ENCODE data around the gene ZG16B.

ZG16B gene

DNA sequence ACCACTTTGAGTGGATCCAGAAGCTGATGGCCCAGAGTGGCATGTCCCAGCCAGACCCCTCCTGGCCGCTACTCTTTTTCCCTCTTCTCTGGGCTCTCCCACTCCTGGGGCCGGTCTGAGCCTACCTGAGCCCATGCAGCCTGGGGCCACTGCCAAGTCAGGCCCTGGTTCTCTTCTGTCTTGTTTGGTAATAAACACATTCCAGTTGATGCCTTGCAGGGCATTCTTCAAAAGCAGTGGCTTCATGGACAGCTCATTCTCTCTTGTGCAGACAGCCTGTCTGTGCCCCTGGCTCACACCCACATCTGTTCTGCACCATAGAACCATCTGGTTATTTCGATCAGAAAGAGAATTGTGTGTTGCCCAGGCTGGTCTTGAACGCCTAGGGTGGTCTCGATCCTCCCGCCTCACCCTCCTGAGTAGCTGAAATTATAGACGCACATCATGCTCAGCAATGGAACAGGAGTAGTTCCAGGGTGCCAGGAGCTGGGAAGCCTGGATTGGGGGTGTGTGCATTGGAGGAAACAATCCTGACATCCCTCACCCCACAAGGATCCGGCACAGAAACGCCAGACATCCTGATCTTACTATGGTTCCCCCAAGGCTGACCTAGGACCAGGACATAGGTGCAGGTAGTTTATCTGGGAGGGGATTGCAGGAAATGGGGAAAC lies 8.5 kb upstream of the ZG16B start:
- Histone ChIP-seq H3K9me3 (ENCODE audit: control insufficient read depth, low read length) (no peaks in the 10 kb centered on the region), H3K4me1 (ENCODE audit: control insufficient read depth, insufficient read depth, low read length) (peaks cover 16% of the 10 kb centered on the region), H3K4me3 (ENCODE audit: low read length) (no peak overlapping the region), H3K36me3 (ENCODE audit: control insufficient read depth, insufficient read depth, low read length) (no peaks in the 10 kb centered on the region), H3K9ac (ENCODE audit: low read length) (no peak overlapping the region), H3K27me3 (ENCODE audit: control insufficient read depth, insufficient read depth, low read length) (no peaks in the 10 kb centered on the region)

- Histone ChIP-seq H3K4me1 (ENCODE audit: control insufficient read depth, insufficient read depth, low read length) (peaks cover 22% of the 10 kb centered on the region), H3K9ac (ENCODE audit: low read length) (no peak overlapping the region), H3K27me3 (ENCODE audit: control insufficient read depth, insufficient read depth, low read length) (no peaks in the 10 kb centered on the region)
These were observed 8.0 kb upstream of the ZG16B start for GRCh38 chr16:2822158-2822495.

GRCh38 chr16:2822496-2822895 lies 7.6 kb upstream of the ZG16B start:
- Histone ChIP-seq H3K4me3 (ENCODE audit: low read length) (no peak overlapping the region), H3K27me3 (ENCODE audit: control insufficient read depth, insufficient read depth, low read length) (no peaks in the 10 kb centered on the region), H3K9ac (ENCODE audit: low read length) (no peak overlapping the region), H3K36me3 (ENCODE audit: control insufficient read depth, insufficient read depth, low read length) (no peaks in the 10 kb centered on the region), H3K9me3 (ENCODE audit: control insufficient read depth, low read length) (no peaks in the 10 kb centered on the region), H3K4me1 (ENCODE audit: control insufficient read depth, insufficient read depth, low read length) (peaks cover 24% of the 10 kb centered on the region)

More at GRCh38 chr16:2822158-2822495, 8.0 kb upstream of the ZG16B start:
- Histone ChIP-seq H3K36me3 (ENCODE audit: control insufficient read depth, insufficient read depth, low read length) (no peaks in the 10 kb centered on the region), H3K4me3 (ENCODE audit: low read length) (no peak overlapping the region), H3K9me3 (ENCODE audit: control insufficient read depth, low read length) (no peaks in the 10 kb centered on the region)

- peaks cover 7% of the 10 kb centered on the region for H3K27me3 ChIP-seq (ENCODE audit: control insufficient read depth, insufficient read depth, low read length)
- peaks cover 33% of the 10 kb centered on the region for H3K4me1 ChIP-seq (ENCODE audit: control insufficient read depth, insufficient read depth, low read length)
- H3K36me3 ChIP-seq (ENCODE audit: control insufficient read depth, insufficient read depth, low read length), result no peaks in the 10 kb centered on the region
- H3K4me3 ChIP-seq (ENCODE audit: low read length), result no peak overlapping the region
- H3K9ac ChIP-seq (ENCODE audit: low read length), result no peak overlapping the region
- no peaks in the 10 kb centered on the region for H3K9me3 ChIP-seq (ENCODE audit: control insufficient read depth, low read length)
These were observed 5.5 kb upstream of the ZG16B start for GRCh38 chr16:2824626-2825025.

- peaks cover 7% of the 10 kb centered on the region for H3K27me3 ChIP-seq (ENCODE audit: control insufficient read depth, insufficient read depth, low read length)
- H3K9me3 ChIP-seq (ENCODE audit: control insufficient read depth, low read length), result no peaks in the 10 kb centered on the region
- no peak overlapping the region for H3K4me3 ChIP-seq (ENCODE audit: low read length)
- H3K36me3 ChIP-seq (ENCODE audit: control insufficient read depth, insufficient read depth, low read length), result no peaks in the 10 kb centered on the region
- no peak overlapping the region for H3K9ac ChIP-seq (ENCODE audit: low read length)
- peaks cover 38% of the 10 kb centered on the region for H3K4me1 ChIP-seq (ENCODE audit: control insufficient read depth, insufficient read depth, low read length)
These were observed 4.9 kb upstream of the ZG16B start for GRCh38 chr16:2825049-2825742.

DNA sequence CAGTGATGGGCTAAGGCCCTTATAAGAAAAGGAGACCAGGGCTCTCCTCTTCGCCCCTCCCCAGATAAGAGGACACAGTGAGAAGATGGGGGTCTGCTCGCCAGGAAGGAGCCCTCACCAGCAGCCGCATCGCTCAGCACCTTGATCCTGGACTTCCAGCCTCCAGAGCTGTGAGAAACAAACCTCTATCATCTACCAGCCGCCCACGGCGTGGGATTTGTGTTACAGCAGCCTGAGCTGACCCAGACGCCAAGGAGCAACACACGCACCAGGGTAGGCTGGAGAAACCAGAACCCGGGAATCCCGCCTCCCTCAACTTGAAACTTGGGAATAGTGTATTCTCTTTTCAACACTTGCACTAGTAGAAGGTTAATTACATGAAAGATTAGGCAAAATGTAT lies 4.2 kb upstream of the ZG16B start:
- Histone ChIP-seq H3K36me3 (ENCODE audit: control insufficient read depth, insufficient read depth, low read length) (no peaks in the 10 kb centered on the region), H3K9ac (ENCODE audit: low read length) (no peak overlapping the region), H3K9me3 (ENCODE audit: control insufficient read depth, low read length) (no peaks in the 10 kb centered on the region), H3K27me3 (ENCODE audit: control insufficient read depth, insufficient read depth, low read length) (peaks cover 7% of the 10 kb centered on the region), H3K4me1 (ENCODE audit: control insufficient read depth, insufficient read depth, low read length) (peaks cover 46% of the 10 kb centered on the region), H3K4me3 (ENCODE audit: low read length) (no peak overlapping the region)

GRCh38 chr16:2826591-2827373 lies 3.3 kb upstream of the ZG16B start:
- H3K4me3 ChIP-seq (ENCODE audit: low read length), result no peak overlapping the region
- H3K9ac ChIP-seq (ENCODE audit: low read length), result no peak overlapping the region
- no peaks in the 10 kb centered on the region for H3K9me3 ChIP-seq (ENCODE audit: control insufficient read depth, low read length)
- H3K36me3 ChIP-seq (ENCODE audit: control insufficient read depth, insufficient read depth, low read length), result no peaks in the 10 kb centered on the region
- peaks cover 7% of the 10 kb centered on the region for H3K27me3 ChIP-seq (ENCODE audit: control insufficient read depth, insufficient read depth, low read length)
- peaks cover 49% of the 10 kb centered on the region for H3K4me1 ChIP-seq (ENCODE audit: control insufficient read depth, insufficient read depth, low read length)

- Histone ChIP-seq H3K9ac (ENCODE audit: low read length) (no peak overlapping the region), H3K36me3 (ENCODE audit: control insufficient read depth, insufficient read depth, low read length) (no peaks in the 10 kb centered on the region), H3K4me3 (ENCODE audit: low read length) (no peak overlapping the region), H3K9me3 (ENCODE audit: control insufficient read depth, low read length) (no peaks in the 10 kb centered on the region), H3K4me1 (ENCODE audit: control insufficient read depth, insufficient read depth, low read length) (peaks cover 49% of the 10 kb centered on the region), H3K27me3 (ENCODE audit: control insufficient read depth, insufficient read depth, low read length) (peaks cover 7% of the 10 kb centered on the region)
These were observed 2.7 kb upstream of the ZG16B start for GRCh38 chr16:2827374-2827791.

DNA sequence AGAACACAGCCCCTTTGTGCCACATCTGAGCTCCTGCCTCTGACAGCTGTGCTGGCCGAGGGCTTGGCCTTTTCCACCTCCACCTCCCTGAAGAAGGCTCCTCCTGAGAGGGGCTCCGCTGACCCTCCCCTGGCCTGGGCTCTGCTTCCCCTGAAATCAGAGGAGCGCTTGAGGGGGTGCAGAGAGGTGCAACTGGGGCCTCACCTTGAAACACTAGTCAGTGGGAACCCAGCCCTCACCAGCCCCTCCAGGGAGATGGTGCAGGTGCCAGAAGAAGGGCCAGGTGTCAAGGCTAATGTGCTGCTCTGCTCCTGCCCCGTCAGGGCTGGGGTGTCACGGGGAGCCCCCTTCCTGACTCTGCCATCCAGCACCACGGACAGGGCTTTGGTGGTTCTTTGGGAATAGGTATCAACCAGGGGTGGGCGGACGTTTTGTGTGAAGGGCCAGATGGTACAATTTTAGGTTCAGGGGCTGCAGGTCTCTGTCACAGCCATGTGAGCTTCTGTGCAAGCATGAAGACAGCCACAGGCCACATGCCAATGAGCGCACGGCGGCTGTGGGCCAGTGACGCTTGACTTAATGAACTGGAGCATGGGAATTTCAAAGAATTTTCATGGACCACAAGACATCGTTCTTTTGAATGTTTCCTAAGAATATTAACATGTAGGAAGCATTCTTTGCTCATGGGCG lies 2.1 kb upstream of the ZG16B start:
- no peaks in the 10 kb centered on the region for H3K36me3 ChIP-seq (ENCODE audit: control insufficient read depth, insufficient read depth, low read length)
- no peaks in the 10 kb centered on the region for H3K9me3 ChIP-seq (ENCODE audit: control insufficient read depth, low read length)
- no peak overlapping the region for H3K9ac ChIP-seq (ENCODE audit: low read length)
- no peak overlapping the region for H3K4me3 ChIP-seq (ENCODE audit: low read length)
- H3K4me1 ChIP-seq (ENCODE audit: control insufficient read depth, insufficient read depth, low read length), result peaks cover 49% of the 10 kb centered on the region
- peaks cover 7% of the 10 kb centered on the region for H3K27me3 ChIP-seq (ENCODE audit: control insufficient read depth, insufficient read depth, low read length)

DNA sequence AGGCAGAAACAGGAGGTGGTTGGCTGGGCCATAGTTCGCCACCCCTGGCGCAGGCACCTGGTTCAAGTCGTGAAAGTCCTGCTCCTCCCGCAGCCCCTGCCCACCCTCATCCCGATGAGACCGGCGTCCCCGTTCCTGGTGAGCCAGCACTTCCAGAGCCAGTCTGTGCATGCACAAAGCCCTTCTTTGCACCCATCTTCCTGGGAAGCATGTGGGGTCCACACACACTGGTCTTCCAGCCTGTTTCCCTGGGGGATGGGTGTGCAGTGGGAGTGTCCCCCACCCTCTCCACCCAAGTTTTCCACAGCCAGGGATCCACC lies 1.6 kb upstream of the ZG16B start:
- Histone ChIP-seq H3K4me3 (ENCODE audit: low read length) (no peak overlapping the region), H3K4me1 (ENCODE audit: control insufficient read depth, insufficient read depth, low read length) (peaks cover 49% of the 10 kb centered on the region), H3K36me3 (ENCODE audit: control insufficient read depth, insufficient read depth, low read length) (no peaks in the 10 kb centered on the region), H3K9ac (ENCODE audit: low read length) (no peak overlapping the region), H3K9me3 (ENCODE audit: control insufficient read depth, low read length) (no peaks in the 10 kb centered on the region), H3K27me3 (ENCODE audit: control insufficient read depth, insufficient read depth, low read length) (peaks cover 7% of the 10 kb centered on the region)

DNA sequence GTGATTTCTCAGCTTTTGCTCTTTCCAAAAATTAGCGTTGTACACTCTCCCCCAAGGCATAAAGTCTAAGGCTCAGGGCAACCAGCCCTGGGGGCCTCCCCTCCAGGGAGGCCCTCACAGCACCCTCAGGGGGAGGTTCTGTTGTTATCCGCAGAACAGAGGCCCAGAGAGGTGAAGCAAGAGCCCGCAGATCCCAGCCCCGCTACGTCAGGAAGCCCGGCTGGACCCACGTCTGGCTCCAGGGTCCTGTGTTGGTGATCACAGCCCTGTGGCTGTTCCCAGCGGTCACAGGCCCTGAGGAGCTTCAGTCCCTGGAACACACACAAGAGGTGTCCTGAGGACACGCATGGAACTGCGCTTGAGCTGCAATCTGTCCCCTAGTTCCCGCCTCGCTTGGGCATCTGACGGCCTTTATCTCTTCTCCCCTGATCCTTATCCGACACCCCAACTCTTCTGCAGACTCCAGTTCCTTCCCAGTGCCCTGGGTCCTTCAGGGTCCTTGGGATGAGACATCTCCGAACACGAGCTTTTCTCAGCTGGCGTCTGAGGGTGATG lies 1.1 kb upstream of the ZG16B start:
- no peaks in the 10 kb centered on the region for H3K36me3 ChIP-seq (ENCODE audit: control insufficient read depth, insufficient read depth, low read length)
- peaks cover 7% of the 10 kb centered on the region for H3K27me3 ChIP-seq (ENCODE audit: control insufficient read depth, insufficient read depth, low read length)
- no peak overlapping the region for H3K4me3 ChIP-seq (ENCODE audit: low read length)
- H3K9ac ChIP-seq (ENCODE audit: low read length), result no peak overlapping the region
- no peaks in the 10 kb centered on the region for H3K9me3 ChIP-seq (ENCODE audit: control insufficient read depth, low read length)
- H3K4me1 ChIP-seq (ENCODE audit: control insufficient read depth, insufficient read depth, low read length), result peaks cover 49% of the 10 kb centered on the region

DNA sequence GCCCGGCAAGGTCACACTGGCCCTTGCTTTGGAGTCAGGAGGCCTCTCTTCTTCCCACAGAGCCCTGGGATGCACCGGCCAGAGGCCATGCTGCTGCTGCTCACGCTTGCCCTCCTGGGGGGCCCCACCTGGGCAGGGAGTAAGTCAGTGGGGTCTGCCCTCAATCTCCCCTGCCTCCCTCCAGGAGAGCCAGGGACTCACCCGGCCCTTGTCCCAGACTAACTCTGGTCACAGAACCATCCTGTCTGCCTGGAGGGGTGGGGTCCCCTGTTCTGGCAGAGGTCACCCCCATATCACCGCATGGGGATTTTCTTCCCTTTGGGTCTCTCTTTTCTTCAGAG lies 222 bp downstream of the ZG16B start:
- H3K4me3 ChIP-seq (ENCODE audit: low read length), result peak overlapping the region; percentile 15

More for the DNA sequence above, 222 bp downstream of the ZG16B start:
- peaks cover 7% of the 10 kb centered on the region for H3K27me3 ChIP-seq (ENCODE audit: control insufficient read depth, insufficient read depth, low read length)
- no peaks in the 10 kb centered on the region for H3K36me3 ChIP-seq (ENCODE audit: control insufficient read depth, insufficient read depth, low read length)
- peaks cover 41% of the 10 kb centered on the region for H3K4me1 ChIP-seq (ENCODE audit: control insufficient read depth, insufficient read depth, low read length)
- H3K9me3 ChIP-seq (ENCODE audit: control insufficient read depth, low read length), result no peaks in the 10 kb centered on the region
- peak overlapping the region; percentile 59 for H3K9ac ChIP-seq (ENCODE audit: low read length)

Data from mucosa of stomach (tissue), 1 donor.